Raji (cell line): Measurements from ENCODE around the gene BLOC1S1.

Source experiments
- POLR2A ChIP-seq: IDR thresholded peaks from 2 replicates; pipeline ENCODE4 v1.6.1; 2011; ENCODE audit warnings: low read depth, low read length, control low read depth; ENCODE audit not compliant: insufficient read depth

Gene BLOC1S1

GRCh38 chr12:55738123-55739024, 22.5 kb downstream of the BLOC1S1 start:
- TF ChIP-seq POLR2A = peak; percentile 68

GRCh38 chr12:55739025-55739378, 23.2 kb downstream of the BLOC1S1 start:
- TF ChIP-seq POLR2A = no peak

- no peak for TF ChIP-seq POLR2A
These were observed 26.3 kb downstream of the BLOC1S1 start for GRCh38 chr12:55741931-55742680.

- TF ChIP-seq POLR2A = no peak
These were observed 27.0 kb downstream of the BLOC1S1 start, which contains the start of gene GDF11 for GRCh38 chr12:55742719-55743405. Gene GDF11 (plus strand): TSS chr12:55743122. CDS start chr12:55743317, 195 bp downstream.

- no peak for TF ChIP-seq POLR2A
These were observed 27.8 kb downstream of the BLOC1S1 start for GRCh38 chr12:55743406-55744339.

- TF ChIP-seq POLR2A = no peak
These were observed 28.6 kb downstream of the BLOC1S1 start for GRCh38 chr12:55744340-55745030.

GRCh38 chr12:55745361-55746173, 29.7 kb downstream of the BLOC1S1 start:
- TF ChIP-seq POLR2A = no peak

- TF ChIP-seq POLR2A = no peak
These were observed 30.5 kb downstream of the BLOC1S1 start for GRCh38 chr12:55746174-55746912.

GRCh38 chr12:55746913-55747231, 31.0 kb downstream of the BLOC1S1 start:
- no peak for TF ChIP-seq POLR2A

GRCh38 chr12:55748230-55748993, 32.6 kb downstream of the BLOC1S1 start:
- TF ChIP-seq POLR2A = no peak

- no peak for TF ChIP-seq POLR2A
These were observed 39.4 kb downstream of the BLOC1S1 start for GRCh38 chr12:55755246-55755645.

GRCh38 chr12:55757701-55758100, 41.9 kb downstream of the BLOC1S1 start:
- no peak for TF ChIP-seq POLR2A
